Fibroblast of pulmonary artery (primary cell): Measurements from ENCODE around the gene ZBTB43.

ENCODE experiments used
- DNase-seq: peaks from one replicate; pipeline ENCODE4 v3.0.0-alpha.2; 2010; ENCODE audit warnings: low read depth
- H3K4me3 ChIP-seq: replicated peaks from 2 replicates; pipeline ENCODE4 v1.5.1; 2011; ENCODE audit warnings: low read depth, mild to moderate bottlenecking, control low read depth, low read length, moderate library complexity
- CTCF ChIP-seq: IDR thresholded peaks from 2 replicates; pipeline ENCODE4 v1.5.1; 2011; ENCODE audit warnings: mild to moderate bottlenecking, control low read depth, low read length, inconsistent platforms; ENCODE audit errors: missing control alignments

The ZBTB43 gene

GRCh38 chr9:126829035-126829434 lies 24.2 kb downstream of the ZBTB43 start:
- H3K4me3 ChIP-seq = no peak overlapping the region
- DNase-seq = no peak
- TF ChIP-seq CTCF = no peak

- H3K4me3 ChIP-seq = no peak overlapping the region
- TF ChIP-seq CTCF = no peak
- DNase-seq = no peak
Observed at GRCh38 chr9:126830827-126831226, 26.0 kb downstream of the ZBTB43 start.

- no peak overlapping the region for H3K4me3 ChIP-seq
- no peak for DNase-seq
- no peak for TF ChIP-seq CTCF
Observed at GRCh38 chr9:126832440-126832839, 27.6 kb downstream of the ZBTB43 start.

- H3K4me3 ChIP-seq = no peak overlapping the region
- TF ChIP-seq CTCF = no peak
- no peak for DNase-seq
Observed at GRCh38 chr9:126833020-126833419, 28.2 kb downstream of the ZBTB43 start.

GRCh38 chr9:126833710-126834345 lies 29.0 kb downstream of the ZBTB43 start:
- DNase-seq = no peak
- TF ChIP-seq CTCF = no peak
- H3K4me3 ChIP-seq = no peak overlapping the region

- no peak overlapping the region for H3K4me3 ChIP-seq
- no peak for DNase-seq
- no peak for TF ChIP-seq CTCF
Observed at GRCh38 chr9:126834672-126835071, 29.8 kb downstream of the ZBTB43 start.

- no peak for DNase-seq
- TF ChIP-seq CTCF = no peak
- H3K4me3 ChIP-seq = no peak overlapping the region
Observed at GRCh38 chr9:126836216-126836615, 31.4 kb downstream of the ZBTB43 start.
